ENCODE data around the gene TNIK. TPM values are rescaled to one million over a fixed set of nuclear protein-coding genes. Genes with fewer than 3 reads are reported as not detected.

Gene TNIK
- total and polyA plus RNA-seq, 2 of the 4 experiments (the other 2 are of a cell fraction), result 3.4 to 6.3 TPM

DNA sequence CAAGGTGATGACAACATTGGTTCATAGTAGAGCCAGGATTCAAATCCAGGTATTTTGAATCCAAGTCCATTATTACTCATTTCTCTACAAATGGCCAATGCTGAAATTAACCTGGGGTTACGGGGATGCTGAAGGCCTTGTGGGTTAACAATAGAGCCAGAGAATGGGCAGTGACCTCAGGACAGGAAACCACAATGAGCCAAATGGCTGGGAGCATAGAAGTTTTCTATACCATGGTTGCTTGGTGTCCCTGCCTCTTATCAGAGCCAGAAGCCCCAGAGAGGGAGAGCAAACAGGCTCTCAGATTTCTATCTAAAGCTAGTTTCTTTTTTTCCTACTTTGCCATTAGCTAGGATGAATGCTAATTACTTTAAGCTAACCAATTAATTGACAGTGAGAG, 82.3 kb downstream of the TNIK start:
- in situ Hi-C loops (cut with MboI; ENCODE audit: low sequenced_read_pairs), result no loop called here
- H3K23ac ChIP-seq (ENCODE audit: low read depth, low read length), result no peak overlapping the region
- no peak overlapping the region for H4K91ac ChIP-seq (ENCODE audit: insufficient read depth, low read depth, low read length)
- no peak overlapping the region for H2BK120ac ChIP-seq (ENCODE audit: low read depth, low read length)
- H3K4me2 ChIP-seq (ENCODE audit: low read depth, low read length), result no peak overlapping the region
- peaks cover 3% of the 10 kb centered on the region; the same call in 1 of the 2 replicates for H3K9me3 ChIP-seq (ENCODE audit: control insufficient read depth, insufficient read depth, low read length)
- H3K14ac ChIP-seq (replicated peaks; ENCODE audit: low read depth, low read length), result no peak overlapping the region
- H2AFZ ChIP-seq (replicated peaks; ENCODE audit: low read length, poor library complexity), result no peak overlapping the region
- no peak overlapping the region for H2AK9ac ChIP-seq (replicated peaks; ENCODE audit: low read depth, low read length, poor library complexity)
- intact Hi-C loops (cut with micrococcal nuclease), result no loop called here
- no peak overlapping the region for H2BK5ac ChIP-seq (ENCODE audit: low read depth, low read length, poor library complexity, severe bottlenecking)
- no peak overlapping the region for H2BK15ac ChIP-seq (ENCODE audit: low read depth, low read length)
- no peaks in the 10 kb centered on the region for H3K36me3 ChIP-seq (ENCODE audit: control insufficient read depth, insufficient read depth, low read length)
- peaks cover 14% of the 10 kb centered on the region for H3K4me1 ChIP-seq (ENCODE audit: control insufficient read depth, insufficient read depth, low read length)
- H2BK20ac ChIP-seq (ENCODE audit: low read depth, low read length), result no peak overlapping the region
- TF ChIP-seq, protein P1, sequence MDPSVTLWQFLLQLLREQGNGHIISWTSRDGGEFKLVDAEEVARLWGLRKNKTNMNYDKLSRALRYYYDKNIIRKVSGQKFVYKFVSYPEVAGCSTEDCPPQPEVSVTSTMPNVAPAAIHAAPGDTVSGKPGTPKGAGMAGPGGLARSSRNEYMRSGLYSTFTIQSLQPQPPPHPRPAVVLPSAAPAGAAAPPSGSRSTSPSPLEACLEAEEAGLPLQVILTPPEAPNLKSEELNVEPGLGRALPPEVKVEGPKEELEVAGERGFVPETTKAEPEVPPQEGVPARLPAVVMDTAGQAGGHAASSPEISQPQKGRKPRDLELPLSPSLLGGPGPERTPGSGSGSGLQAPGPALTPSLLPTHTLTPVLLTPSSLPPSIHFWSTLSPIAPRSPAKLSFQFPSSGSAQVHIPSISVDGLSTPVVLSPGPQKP (IDR thresholded peaks at IDR 0.05; ENCODE audit: borderline replicate concordance, low read depth, low read length), result no peak
- TF ChIP-seq MXI1 (IDR thresholded peaks at IDR 0.05; ENCODE audit: borderline replicate concordance, low read depth, low read length), result no peak
- TF ChIP-seq RAD21 (IDR thresholded peaks at IDR 0.05; ENCODE audit: low read length), result no peak
- no peaks in the 10 kb centered on the region for H4K20me1 ChIP-seq (ENCODE audit: insufficient read depth, low read length)
- no CpG with 5 or more reads among the region's 1 CpG for WGBS, 2 experiments (ENCODE audit: extremely low coverage in 2 of 2, insufficient read length in 1 of 2)
- H3K18ac ChIP-seq (ENCODE audit: low read depth, low read length), result no peak overlapping the region
- no peak overlapping the region for H3K9ac ChIP-seq (ENCODE audit: low read depth, low read length)
- no peaks in the 10 kb centered on the region for H3K9me1 ChIP-seq (ENCODE audit: insufficient read depth, low read length)
- ATAC-seq (ENCODE audit: low read depth) (no peak), DNase-seq (no peak)
- no TSS peak for BruUV-seq (replicated peaks)
- H3K56ac ChIP-seq (ENCODE audit: extremely low read depth, insufficient read depth, low read length), result no peak overlapping the region
- ChIA-PET CTCF (no interaction called here), POLR2A (ENCODE audit: unreplicated experiment) (no interaction called here)
- H2AK5ac ChIP-seq (ENCODE audit: low read depth, low read length), result no peak overlapping the region
- no peak overlapping the region; a peak in 1 of 4 replicates for H4K8ac ChIP-seq (ENCODE audit: low read depth in 2 of 2, low read length in 2 of 2)
- dilution Hi-C loops (cut with HindIII; ENCODE audit: low sequenced_read_pairs, unreplicated experiment), result no loop called here
- no peak overlapping the region for H3K27ac ChIP-seq (ENCODE audit: insufficient read depth, low read length)
- H3K27me3 ChIP-seq (ENCODE audit: control insufficient read depth, insufficient read depth, low read length), result no peaks in the 10 kb centered on the region
- no peak overlapping the region for H3K4me3 ChIP-seq (ENCODE audit: insufficient read depth, low read depth, low read length)
- no peak overlapping the region for H3K4ac ChIP-seq (ENCODE audit: low read depth, low read length)
- H3K79me1 ChIP-seq (ENCODE audit: low read depth in 1 of 2, low read length in 2 of 2), result no peaks in the 10 kb centered on the region
- H4K5ac ChIP-seq (ENCODE audit: low read depth, low read length), result no peak overlapping the region

All from IMR-90 (cell line).